Gastrocnemius medialis (tissue), 4 donors: Measurements from ENCODE around the gene PIK3CG.

Experiments used
- POLR2A ChIP-seq, 2 donors: fragments of 450-650 bp; IDR thresholded peaks; one replicate each; pipeline ENCODE4 v1.6.1; 2017; ENCODE audit warnings: antibody characterized with exemption in 2 of 2, mild to moderate bottlenecking in 2 of 2, moderate library complexity in 2 of 2
- TF ChIP-seq, protein P1 (sequence below), 5 experiments: fragments of 450-650 bp in 3 of 5; fragments of 200-600 bp in 2 of 5; sonication (generic) in 2 of 5; IDR thresholded peaks in 4 of 5; conservative IDR thresholded peaks in 1 of 5; 1 replicate in 4 of 5; 2 replicates in 1 of 5; pipeline ENCODE4 v1.5.1; 2016 to 2019; ENCODE audit warnings: antibody characterized with exemption in 5 of 5, mild to moderate bottlenecking in 3 of 5, moderate library complexity in 3 of 5

DNA sequence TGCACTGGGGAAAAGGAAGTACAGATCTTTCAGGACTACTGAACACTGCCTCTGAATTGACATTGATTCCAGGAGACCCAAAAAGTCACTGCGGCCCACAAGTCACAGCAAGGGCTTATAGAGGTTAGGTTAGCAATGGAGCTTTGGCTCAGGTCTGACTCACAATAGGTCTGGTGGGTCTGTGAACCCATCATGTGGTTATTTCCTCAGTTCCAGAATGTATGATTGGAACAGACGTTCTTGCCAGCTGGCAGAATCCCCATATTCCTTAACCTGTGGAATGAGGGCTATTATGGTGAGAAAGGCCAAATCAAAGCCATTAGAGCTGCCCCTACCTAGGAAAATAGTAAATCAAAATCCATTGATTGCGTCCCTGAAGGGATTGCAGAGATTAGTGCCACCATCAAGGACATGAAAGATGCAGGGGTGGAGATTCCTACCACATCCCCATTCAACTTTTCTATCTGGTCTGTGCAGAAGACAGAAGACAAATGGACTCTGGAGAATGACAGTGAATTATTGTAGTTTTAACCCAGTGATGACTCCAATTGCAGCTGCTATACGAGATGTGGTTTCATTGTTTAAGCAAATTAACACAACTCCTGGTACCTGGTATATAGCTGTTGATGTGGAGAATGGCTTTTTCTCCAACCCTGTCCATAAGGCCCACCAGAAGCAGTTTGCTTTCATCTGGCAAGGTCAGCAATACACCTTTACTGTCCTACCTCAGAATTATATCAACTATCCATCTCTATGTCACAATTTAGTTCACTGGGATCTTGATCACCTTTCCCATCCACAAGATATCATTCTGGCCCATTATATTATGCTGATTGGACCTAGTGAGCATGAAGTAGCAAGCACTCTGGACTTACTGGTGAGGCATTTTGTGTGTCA, 44.5 kb upstream of the PIK3CG start:
- TF ChIP-seq, protein P1, sequence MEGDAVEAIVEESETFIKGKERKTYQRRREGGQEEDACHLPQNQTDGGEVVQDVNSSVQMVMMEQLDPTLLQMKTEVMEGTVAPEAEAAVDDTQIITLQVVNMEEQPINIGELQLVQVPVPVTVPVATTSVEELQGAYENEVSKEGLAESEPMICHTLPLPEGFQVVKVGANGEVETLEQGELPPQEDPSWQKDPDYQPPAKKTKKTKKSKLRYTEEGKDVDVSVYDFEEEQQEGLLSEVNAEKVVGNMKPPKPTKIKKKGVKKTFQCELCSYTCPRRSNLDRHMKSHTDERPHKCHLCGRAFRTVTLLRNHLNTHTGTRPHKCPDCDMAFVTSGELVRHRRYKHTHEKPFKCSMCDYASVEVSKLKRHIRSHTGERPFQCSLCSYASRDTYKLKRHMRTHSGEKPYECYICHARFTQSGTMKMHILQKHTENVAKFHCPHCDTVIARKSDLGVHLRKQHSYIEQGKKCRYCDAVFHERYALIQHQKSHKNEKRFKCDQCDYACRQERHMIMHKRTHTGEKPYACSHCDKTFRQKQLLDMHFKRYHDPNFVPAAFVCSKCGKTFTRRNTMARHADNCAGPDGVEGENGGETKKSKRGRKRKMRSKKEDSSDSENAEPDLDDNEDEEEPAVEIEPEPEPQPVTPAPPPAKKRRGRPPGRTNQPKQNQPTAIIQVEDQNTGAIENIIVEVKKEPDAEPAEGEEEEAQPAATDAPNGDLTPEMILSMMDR (IDR thresholded peaks at IDR 0.05 in 4 of 5, conservative IDR thresholded peaks at IDR 0.05 in 1 of 5): no peak
- no peak for TF ChIP-seq POLR2A (IDR thresholded peaks at IDR 0.05)
